Right atrium auricular region (tissue), 2 donors: ENCODE measurements around the gene GALR3. TPM values are rescaled to one million over a fixed set of nuclear protein-coding genes. Genes with fewer than 3 reads are reported as not detected.

Experiments used
- DNase-seq: peaks from one replicate; pipeline ENCODE4 v3.0.0-alpha.2; 2019; ENCODE audit warnings: low spot score
- H3K27ac ChIP-seq, 2 donors: fragments of 200-600 bp; sonication (generic); 1 replicate in 1 of 2; 2 replicates in 1 of 2; pipeline ENCODE4 v1.5.1; 2016 to 2019
- H3K27me3 ChIP-seq, 2 donors: fragments of 200-600 bp; sonication (generic); one replicate each; pipeline versions ENCODE4 v1.5.1 to v1.6.0; 2017 to 2019
- H3K36me3 ChIP-seq: fragments of 200-600 bp; sonication (generic); one replicate; pipeline ENCODE4 v1.5.1; 2016
- H3K4me1 ChIP-seq, 2 donors: fragments of 200-600 bp; sonication (generic); one replicate each; pipeline versions ENCODE4 v1.5.1 to v1.6.0; 2017 to 2019
- H3K4me3 ChIP-seq, 2 donors: fragments of 200-600 bp; sonication (generic); 1 replicate in 1 of 2; 2 replicates in 1 of 2; pipeline ENCODE4 v1.5.1; 2017 to 2019; ENCODE audit warnings: mild to moderate bottlenecking in 1 of 2, moderate library complexity in 1 of 2
- H3K9me3 ChIP-seq, 2 donors: fragments of 200-600 bp; sonication (generic); one replicate each; pipeline ENCODE4 v1.5.1; 2019
- microRNA counts, 2 donors: library from miRNA; unstranded; fragments of <30 nt; microRNA quantifications; one replicate each; lab custom pipeline; 2016 to 2017
- microRNA-seq, 2 donors: library from miRNA; unstranded; fragments of <30 nt; microRNA quantifications; one replicate each; pipeline ENCODE4, GENCODE V29; 2016 to 2017; ENCODE audit warnings: borderline number of aligned reads in 2 of 2, borderline replicate concordance in 1 of 2
- total RNA-seq, 2 donors: library from RNA; depleted of rRNA; stranded (reverse); fragments of >200 nt; gene quantifications; one replicate each; pipeline ENCODE4 v1.1.0, GENCODE V29; 2016
- TF ChIP-seq, protein P1 (sequence below), 2 donors: fragments of 200-600 bp; sonication (generic); IDR thresholded peaks; one replicate each; pipeline ENCODE4 v1.5.1; 2019; ENCODE audit warnings: antibody characterized with exemption in 2 of 2

The GALR3 gene
- total RNA-seq, 2 donors from 2014 or later = not detected

DNA sequence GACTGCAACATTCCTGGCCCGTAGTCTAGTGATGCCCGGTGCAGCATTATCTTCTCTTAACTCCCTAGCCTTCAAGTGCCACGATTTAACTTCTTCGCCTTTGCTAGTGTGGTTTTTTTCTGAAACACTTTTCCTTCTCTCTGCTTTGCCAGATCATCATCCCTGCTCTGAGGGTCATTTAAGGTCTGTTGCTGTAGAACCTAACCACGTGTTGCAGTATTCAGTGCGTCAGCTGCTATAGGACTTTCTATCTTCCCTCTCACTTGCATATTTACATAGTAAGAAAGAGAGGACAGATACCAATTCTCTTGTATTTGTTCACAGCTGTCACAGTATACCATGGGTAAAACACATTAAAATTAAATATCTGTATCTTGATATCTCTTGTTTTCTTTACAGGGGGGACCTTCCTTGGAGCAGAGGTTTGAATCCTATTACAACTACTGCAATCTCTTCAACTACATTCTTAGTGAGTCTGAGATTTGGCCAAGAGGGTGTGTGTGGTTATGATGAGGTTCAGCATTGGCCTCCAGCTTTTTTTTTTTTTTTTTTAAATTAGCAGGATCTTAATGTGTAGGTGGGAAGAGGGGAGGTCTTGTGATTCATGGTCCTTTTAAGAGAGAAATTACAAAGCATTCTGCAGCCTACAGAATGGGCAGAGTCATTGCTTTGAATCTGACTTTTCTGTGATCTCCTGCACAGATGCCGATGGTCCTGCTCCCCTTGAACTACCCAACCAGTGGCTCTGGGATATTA lies 39.6 kb downstream of the GALR3 start:
- DNase-seq = no peak
- TF ChIP-seq, protein P1, sequence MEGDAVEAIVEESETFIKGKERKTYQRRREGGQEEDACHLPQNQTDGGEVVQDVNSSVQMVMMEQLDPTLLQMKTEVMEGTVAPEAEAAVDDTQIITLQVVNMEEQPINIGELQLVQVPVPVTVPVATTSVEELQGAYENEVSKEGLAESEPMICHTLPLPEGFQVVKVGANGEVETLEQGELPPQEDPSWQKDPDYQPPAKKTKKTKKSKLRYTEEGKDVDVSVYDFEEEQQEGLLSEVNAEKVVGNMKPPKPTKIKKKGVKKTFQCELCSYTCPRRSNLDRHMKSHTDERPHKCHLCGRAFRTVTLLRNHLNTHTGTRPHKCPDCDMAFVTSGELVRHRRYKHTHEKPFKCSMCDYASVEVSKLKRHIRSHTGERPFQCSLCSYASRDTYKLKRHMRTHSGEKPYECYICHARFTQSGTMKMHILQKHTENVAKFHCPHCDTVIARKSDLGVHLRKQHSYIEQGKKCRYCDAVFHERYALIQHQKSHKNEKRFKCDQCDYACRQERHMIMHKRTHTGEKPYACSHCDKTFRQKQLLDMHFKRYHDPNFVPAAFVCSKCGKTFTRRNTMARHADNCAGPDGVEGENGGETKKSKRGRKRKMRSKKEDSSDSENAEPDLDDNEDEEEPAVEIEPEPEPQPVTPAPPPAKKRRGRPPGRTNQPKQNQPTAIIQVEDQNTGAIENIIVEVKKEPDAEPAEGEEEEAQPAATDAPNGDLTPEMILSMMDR (IDR thresholded peaks at IDR 0.05) = no peak
- Histone ChIP-seq H3K27me3 (no peaks in the 10 kb centered on the region), H3K9me3 (no peaks in the 10 kb centered on the region), H3K36me3 (peaks cover 91% of the 10 kb centered on the region), H3K4me1 (peaks cover 0 to 12% of the 10 kb centered on the region in 2 donors), H3K27ac (no peak overlapping the region), H3K4me3 (no peak overlapping the region)

- Histone ChIP-seq H3K27me3 (no peaks in the 10 kb centered on the region), H3K36me3 (peaks cover 90% of the 10 kb centered on the region), H3K4me1 (peaks cover 0 to 12% of the 10 kb centered on the region in 2 donors), H3K9me3 (no peaks in the 10 kb centered on the region), H3K4me3 (no peak overlapping the region), H3K27ac (no peak overlapping the region)
- no peak for DNase-seq
- TF ChIP-seq, protein P1 (IDR thresholded peaks at IDR 0.05) = no peak
These were observed 42.3 kb downstream of the GALR3 start for GRCh38 chr22:37865510-37865909.

GRCh38 chr22:37870273-37870672 lies 47.1 kb downstream of the GALR3 start:
- H3K36me3 ChIP-seq = peaks cover 92% of the 10 kb centered on the region
- H3K4me3 ChIP-seq = no peak overlapping the region
- TF ChIP-seq, protein P1 (IDR thresholded peaks at IDR 0.05) = no peak
- H3K27ac ChIP-seq = no peak overlapping the region
- H3K4me1 ChIP-seq = no peaks in the 10 kb centered on the region
- no peaks in the 10 kb centered on the region for H3K27me3 ChIP-seq
- H3K9me3 ChIP-seq = no peaks in the 10 kb centered on the region
- no peak for DNase-seq

MicroRNAs within 50 kb of the gene (microRNA counts, 767-probe panel; counts per million panel counts)
- 0 to 697 counts per million in 2 donors for microRNA hsa-miR-658 (lab: Ali Mortazavi, UCI)
- microRNA hsa-miR-659-3p (lab: Ali Mortazavi, UCI) = 0 to 961 counts per million in 2 donors

Small RNAs within 50 kb of the gene (microRNA-seq; reads per million reads assigned to microRNA genes)
- 0 to 0.71 reads per million in 2 donors for gene MIR659

Other genes with a start within 250 kb of the GALR3 start
- gene LGALS2, start 243.3 kb upstream of the GALR3 start, total RNA-seq = not detected
- gene GGA1, start 214.5 kb upstream of the GALR3 start, total RNA-seq = 10 to 100 TPM; 17.7 to 29.0 TPM
- gene SH3BP1, start 183.7 kb upstream of the GALR3 start, total RNA-seq = 1 to 10 TPM; 1.5 to 4.0 TPM
- 10 to 100 TPM; 15.7 to 32.0 TPM for gene PDXP, start 164.7 kb upstream of the GALR3 start, total RNA-seq
- 1,000 to 10,000 TPM in 1 of 2 donors, 100 to 1,000 TPM in 1; 584 to 1,958 TPM for gene LGALS1, start 147.7 kb upstream of the GALR3 start, total RNA-seq
- gene NOL12, start 137.0 kb upstream of the GALR3 start, total RNA-seq = 10 to 100 TPM; 17.8 to 24.7 TPM
- gene TRIOBP, start 126.3 kb upstream of the GALR3 start, total RNA-seq = 100 to 1,000 TPM; 108 to 118 TPM
- gene GCAT, start 15.4 kb upstream of the GALR3 start, total RNA-seq = 10 to 100 TPM; 15.7 to 34.2 TPM
- gene ANKRD54, start 21.0 kb downstream of the GALR3 start, total RNA-seq = 10 to 100 TPM; 17.8 to 18.5 TPM
- 100 to 1,000 TPM; 193 to 284 TPM for gene EIF3L, start 26.0 kb downstream of the GALR3 start, total RNA-seq
- gene MICALL1, start 82.9 kb downstream of the GALR3 start, total RNA-seq = 10 to 100 TPM; 16.9 TPM
- gene C22orf23, start 130.2 kb downstream of the GALR3 start, total RNA-seq = under 1 TPM in 1 of 2 donors, not detected in 1; 0.39 TPM
- gene POLR2F, start 130.3 kb downstream of the GALR3 start, total RNA-seq = 10 to 100 TPM; 53.2 to 62.1 TPM
- 1 to 10 TPM; 1.5 to 7.0 TPM for gene SOX10, start 161.2 kb downstream of the GALR3 start, total RNA-seq
- 10 to 100 TPM; 33.1 to 36.0 TPM for gene PICK1, start 234.0 kb downstream of the GALR3 start, total RNA-seq